HG02798 (cell line): Measurements from ENCODE around the gene NPC2.

Experiments used
- ATAC-seq: cut with Tn5 transposase; IDR thresholded peaks from one replicate; pipeline ENCODE4 v1.9.1; 2021; ENCODE audit warnings: mild to moderate bottlenecking; ENCODE audit not compliant: unreplicated experiment, poor library complexity

Gene NPC2

GRCh38 chr14:74504412-74504811, 11.3 kb upstream of the NPC2 start:
- no peak for ATAC-seq

- ATAC-seq: no peak
Observed at GRCh38 chr14:74503938-74504335, 10.8 kb upstream of the NPC2 start.

GRCh38 chr14:74503291-74503937, 10.3 kb upstream of the NPC2 start:
- ATAC-seq: no peak

- no peak for ATAC-seq
Observed at GRCh38 chr14:74502236-74503019, 9.3 kb upstream of the NPC2 start.

GRCh38 chr14:74501691-74502090, 8.6 kb upstream of the NPC2 start:
- ATAC-seq: no peak

- no peak for ATAC-seq
Observed at GRCh38 chr14:74501135-74501614, 8.1 kb upstream of the NPC2 start.

- ATAC-seq: no peak
Observed at GRCh38 chr14:74500417-74501134, 7.5 kb upstream of the NPC2 start.

GRCh38 chr14:74495356-74495755, 2.3 kb upstream of the NPC2 start:
- no peak for ATAC-seq

GRCh38 chr14:74493343-74494261, 497 bp upstream of the NPC2 start, which contains the start of gene ISCA2:
ISCA2 (plus strand) TSS chr14:74493765; CDS start chr14:74493775, 10 bp downstream.
- ATAC-seq: peak; percentile 93

- no peak for ATAC-seq
Observed at GRCh38 chr14:74491956-74492775, 939 bp downstream of the NPC2 start.

- no peak for ATAC-seq
Observed at GRCh38 chr14:74490486-74490885, 2.6 kb downstream of the NPC2 start.

GRCh38 chr14:74488786-74489397, 4.2 kb downstream of the NPC2 start:
- no peak for ATAC-seq

- no peak for ATAC-seq
Observed at GRCh38 chr14:74486164-74486563, 6.9 kb downstream of the NPC2 start.

- ATAC-seq: no peak
Observed at GRCh38 chr14:74483321-74483720, 9.8 kb downstream of the NPC2 start.

- ATAC-seq: no peak
Observed at GRCh38 chr14:74482571-74482970, 10.5 kb downstream of the NPC2 start.

GRCh38 chr14:74480046-74480445, 13.1 kb downstream of the NPC2 start:
- ATAC-seq: no peak

GRCh38 chr14:74478996-74479635, 14.0 kb downstream of the NPC2 start:
- no peak for ATAC-seq

- ATAC-seq: no peak
Observed at GRCh38 chr14:74476607-74477006, 16.5 kb downstream of the NPC2 start.
